ENCODE data around the gene USP5. TPM values are rescaled to one million over a fixed set of nuclear protein-coding genes. Genes with fewer than 3 reads are reported as not detected.

Gene USP5
- total and polyA plus RNA-seq, 2 of the 8 experiments (the other 6 are each of a cell fraction or from before 2014, with no cell fraction given): 66.5 to 148 TPM

DNA sequence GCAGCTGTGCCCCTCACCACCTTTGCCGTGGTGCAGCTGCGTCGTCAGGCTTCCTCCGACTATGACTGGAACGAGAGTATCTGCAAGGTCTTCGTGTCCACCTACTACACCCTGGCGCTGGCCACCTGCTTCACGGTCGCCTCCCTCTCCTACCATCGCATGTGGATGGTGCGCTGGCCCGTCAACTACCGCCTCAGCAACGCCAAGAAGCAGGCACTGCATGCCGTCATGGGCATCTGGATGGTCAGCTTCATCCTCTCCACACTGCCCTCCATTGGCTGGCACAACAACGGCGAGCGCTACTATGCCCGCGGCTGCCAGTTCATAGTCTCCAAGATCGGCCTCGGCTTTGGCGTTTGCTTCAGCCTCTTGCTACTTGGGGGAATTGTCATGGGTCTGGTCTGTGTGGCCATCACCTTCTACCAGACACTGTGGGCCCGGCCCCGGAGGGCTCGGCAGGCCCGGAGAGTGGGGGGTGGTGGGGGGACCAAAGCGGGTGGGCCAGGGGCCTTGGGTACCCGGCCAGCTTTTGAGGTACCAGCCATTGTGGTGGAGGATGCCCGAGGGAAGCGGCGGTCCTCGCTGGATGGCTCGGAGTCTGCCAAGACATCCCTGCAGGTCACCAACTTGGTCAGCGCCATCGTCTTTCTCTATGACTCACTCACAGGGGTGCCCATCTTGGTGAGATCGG lies 27.7 kb upstream of the USP5 start:
- H3K27me3 ChIP-seq (replicated peaks in 1 of 4; ENCODE audit: control insufficient read depth in 3 of 4, extremely low read depth in 1 of 4, insufficient read depth in 3 of 4, low read length in 3 of 4): peaks cover 0 to 12% (median 8%) of the 10 kb centered on the region in 4 experiments; a peak in 5 of 7 replicates
- WGBS, 2 experiments (ENCODE audit: extremely low coverage in 1 of 2, insufficient coverage in 1 of 2, insufficient read length in 1 of 2, insufficient replicate concordance in 2 of 2, low coverage in 1 of 2, low lambda C conversion rate in 2 of 2, missing lambda C conversion rate in 1 of 2): 92% methylated on average over 36 of the region's 37 CpGs; no CpG with 5 or more reads in 1 of the 2 experiments
- H2BK15ac ChIP-seq (ENCODE audit: low read length): peak overlapping the region; percentile 98
- peak overlapping the region; percentile 29; the same call in 1 of the 2 replicates for H2BK12ac ChIP-seq (ENCODE audit: low read depth, low read length)
- no peak overlapping the region for H4K5ac ChIP-seq (ENCODE audit: insufficient read length, low read depth, low read length)
- H3K79me2 ChIP-seq (ENCODE audit: control insufficient read depth in 1 of 2, insufficient read depth in 2 of 2, low read length in 2 of 2): peaks cover 0 to 5% of the 10 kb centered on the region in 2 experiments; a peak in 1 of 4 replicates
- H3K18ac ChIP-seq (ENCODE audit: extremely low read depth, low read length): no peak overlapping the region
- no peak overlapping the region for H3K9ac ChIP-seq (replicated peaks in 1 of 4; ENCODE audit: extremely low read depth in 1 of 4, low read depth in 3 of 4, low read length in 3 of 4)
- DNase-seq (ENCODE audit: low read depth in 1 of 2, low spot score in 2 of 2) (no peak), FAIRE-seq (no peak)
- no peak overlapping the region for H3K14ac ChIP-seq (ENCODE audit: insufficient read length)
- ChIA-PET CTCF (ENCODE audit: partially characterized antibody) (interaction anchor here (0.9 to 23.7 kb wide), 27 partner anchors 8 to 290 kb away, joined by 3 to 532 read pairs (median 9); partner anchors contain the start of genes CD4, CDCA3, COPS7A and GAPDH), POLR2A (ENCODE audit: partially characterized antibody) (interaction anchor here (0.8 to 27.1 kb wide), 20 partner anchors 10 to 290 kb away, joined by 3 to 388 read pairs (median 4); partner anchors contain the start of genes C12orf57, CD4, CDCA3 and GAPDH)
- H3K23ac ChIP-seq (ENCODE audit: insufficient read length): no peak overlapping the region
- no peak overlapping the region for H2BK120ac ChIP-seq (replicated peaks; ENCODE audit: low read depth, low read length)
- peaks cover 26% of the 10 kb centered on the region for H3K23me2 ChIP-seq (ENCODE audit: low read depth, low read length)
- no peaks in the 10 kb centered on the region for H3K9me3 ChIP-seq (ENCODE audit: insufficient read depth in 2 of 2, low read depth in 1 of 2, low read length in 1 of 2)
- H4K91ac ChIP-seq (replicated peaks; ENCODE audit: insufficient read length, low read length): no peak overlapping the region
- no peak overlapping the region for H2AFZ ChIP-seq (ENCODE audit: low read length)
- H3K4me1 ChIP-seq (replicated peaks in 1 of 4; ENCODE audit: control insufficient read depth in 3 of 4, insufficient read depth in 4 of 4, low read length in 3 of 4): peaks cover 8 to 52% (median 30%) of the 10 kb centered on the region in 4 experiments
- no peak for TF ChIP-seq YY1 (IDR thresholded peaks at IDR 0.05; ENCODE audit: low read depth, low read length)
- no peak for TF ChIP-seq CEBPB (IDR thresholded peaks at IDR 0.05; ENCODE audit: low read depth, low read length)
- 0 out of 2 replicates have a peak, but pooled peaks have one; percentile 18 for TF ChIP-seq RBBP5 (IDR thresholded peaks at IDR 0.05; ENCODE audit: borderline replicate concordance, low read depth, low read length)
- no peak for TF ChIP-seq KDM5A (IDR thresholded peaks at IDR 0.05; ENCODE audit: low read length)
- TF ChIP-seq, protein P1, sequence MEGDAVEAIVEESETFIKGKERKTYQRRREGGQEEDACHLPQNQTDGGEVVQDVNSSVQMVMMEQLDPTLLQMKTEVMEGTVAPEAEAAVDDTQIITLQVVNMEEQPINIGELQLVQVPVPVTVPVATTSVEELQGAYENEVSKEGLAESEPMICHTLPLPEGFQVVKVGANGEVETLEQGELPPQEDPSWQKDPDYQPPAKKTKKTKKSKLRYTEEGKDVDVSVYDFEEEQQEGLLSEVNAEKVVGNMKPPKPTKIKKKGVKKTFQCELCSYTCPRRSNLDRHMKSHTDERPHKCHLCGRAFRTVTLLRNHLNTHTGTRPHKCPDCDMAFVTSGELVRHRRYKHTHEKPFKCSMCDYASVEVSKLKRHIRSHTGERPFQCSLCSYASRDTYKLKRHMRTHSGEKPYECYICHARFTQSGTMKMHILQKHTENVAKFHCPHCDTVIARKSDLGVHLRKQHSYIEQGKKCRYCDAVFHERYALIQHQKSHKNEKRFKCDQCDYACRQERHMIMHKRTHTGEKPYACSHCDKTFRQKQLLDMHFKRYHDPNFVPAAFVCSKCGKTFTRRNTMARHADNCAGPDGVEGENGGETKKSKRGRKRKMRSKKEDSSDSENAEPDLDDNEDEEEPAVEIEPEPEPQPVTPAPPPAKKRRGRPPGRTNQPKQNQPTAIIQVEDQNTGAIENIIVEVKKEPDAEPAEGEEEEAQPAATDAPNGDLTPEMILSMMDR (IDR thresholded peaks at IDR 0.05; ENCODE audit: control extremely low read depth in 1 of 3, insufficient read depth in 1 of 3, low read depth in 1 of 3, low read length in 3 of 3): peak in 1 of 3 experiments; percentile 6; a peak in 1 of 4 replicates
- TF ChIP-seq JUND (IDR thresholded peaks at IDR 0.05; ENCODE audit: low read length): no peak
- 0 out of 2 replicates have a peak, but pooled peaks have one; percentile 27 for TF ChIP-seq POLR2AphosphoS5 (IDR thresholded peaks at IDR 0.05; ENCODE audit: low read depth, low read length)
- no peak overlapping the region for H4K8ac ChIP-seq (ENCODE audit: extremely low read depth, insufficient read depth, low read length)
- H2AK5ac ChIP-seq (ENCODE audit: low read depth, low read length): peak overlapping the region; percentile 77; the same call in 1 of the 2 replicates
- no peak overlapping the region for H3K56ac ChIP-seq (replicated peaks; ENCODE audit: insufficient read length, low read depth, low read length)
- peak overlapping the region in 1 of 2 experiments; percentile 51; a peak in 1 of 4 replicates for H3K4me2 ChIP-seq (ENCODE audit: insufficient read depth in 1 of 2, low read depth in 2 of 2, low read length in 2 of 2)
- H3K4me3 ChIP-seq (ENCODE audit: extremely low read depth in 1 of 4, insufficient read depth in 2 of 4, low read depth in 3 of 4, low read length in 4 of 4): no peak overlapping the region
- peak overlapping the region; percentile 87 for H2BK20ac ChIP-seq (ENCODE audit: low read length)
- no peak overlapping the region for H3K4ac ChIP-seq (replicated peaks; ENCODE audit: insufficient read length, low read depth, low read length)
- H2BK5ac ChIP-seq (ENCODE audit: low read depth, low read length): 0 out of 2 replicates have a peak overlapping the region, but pooled peaks have one; percentile 12
- H4K20me1 ChIP-seq (replicated peaks in 1 of 2; ENCODE audit: control insufficient read depth in 1 of 2, insufficient read depth in 2 of 2, low read length in 2 of 2): peaks cover 0 to 4% of the 10 kb centered on the region in 2 experiments
- no peaks in the 10 kb centered on the region; the same call in 1 of the 2 replicates for H3K79me1 ChIP-seq (ENCODE audit: low read depth, low read length)
- H3K27ac ChIP-seq (ENCODE audit: low read depth, low read length): no peak overlapping the region
- H3K36me3 ChIP-seq (ENCODE audit: control insufficient read depth in 2 of 4, insufficient read depth in 4 of 4, low read length in 3 of 4): no peaks in the 10 kb centered on the region

Data from H1 (cell line).